ENCODE measurements around the gene BHLHE23. TPM values are rescaled to one million over a fixed set of nuclear protein-coding genes. Genes with fewer than 3 reads are reported as not detected.
A peak's percentile ranks its signal among the peaks of the same experiment; 100 is the strongest.

Gene BHLHE23
- total RNA-seq, 1 donor from 2014 or later: not detected

DNA sequence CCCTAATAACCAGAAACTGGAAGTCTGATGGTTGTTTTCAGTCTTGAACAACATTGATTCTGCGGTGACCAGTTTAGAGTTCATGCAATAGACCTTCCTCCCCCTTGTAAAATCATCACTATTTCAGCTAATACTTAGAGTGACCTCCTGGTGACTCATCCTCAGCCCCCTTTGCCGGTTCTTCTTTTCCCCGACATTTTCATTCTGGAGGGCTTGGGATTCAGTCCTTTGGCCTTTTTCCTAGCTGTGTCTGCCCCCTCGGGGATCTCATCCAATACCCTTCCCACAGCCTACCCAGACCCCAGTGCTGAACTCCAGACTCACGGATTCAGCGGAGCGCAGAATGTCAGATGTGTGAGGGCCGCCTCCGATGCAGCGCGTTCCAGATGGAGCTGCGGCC lies 7.5 kb upstream of the BHLHE23 start:
- Mint-ChIP-seq H3K4me3 (peak overlapping the region; percentile 76), H3K36me3 (peaks cover 5% of the 10 kb centered on the region), H3K27me3 (ENCODE audit: insufficient read depth, low read depth) (peaks cover 33% of the 10 kb centered on the region), H3K27ac (no peak overlapping the region), H3K9me3 (peaks cover 22% of the 10 kb centered on the region), H3K4me1 (peaks cover 26% of the 10 kb centered on the region)
- Histone ChIP-seq H2AFZ (replicated peaks) (peak overlapping the region; percentile 83), H3K4me1 (peaks cover 13% of the 10 kb centered on the region), H3K4me2 (peak overlapping the region; percentile 68), H3K9me3 (ENCODE audit: low read depth) (peaks cover 5% of the 10 kb centered on the region), H3K27ac (no peak overlapping the region), H3K9ac (no peak overlapping the region), H3K4me3 (peak overlapping the region; percentile 23), H3K36me3 (no peaks in the 10 kb centered on the region), H4K20me1 (ENCODE audit: low read depth) (no peaks in the 10 kb centered on the region), H3K27me3 (peaks cover 51% of the 10 kb centered on the region), H3K79me2 (ENCODE audit: low read depth) (no peaks in the 10 kb centered on the region), H3F3A (ENCODE audit: low read depth) (peaks cover 15% of the 10 kb centered on the region)
- TF ChIP-seq EZH2phosphoT487 (IDR thresholded peaks at IDR 0.05) (peak; percentile 48), EZH2 (IDR thresholded peaks at IDR 0.05) (no peak)
- DNase-seq (ENCODE audit: low spot score): no peak

DNA sequence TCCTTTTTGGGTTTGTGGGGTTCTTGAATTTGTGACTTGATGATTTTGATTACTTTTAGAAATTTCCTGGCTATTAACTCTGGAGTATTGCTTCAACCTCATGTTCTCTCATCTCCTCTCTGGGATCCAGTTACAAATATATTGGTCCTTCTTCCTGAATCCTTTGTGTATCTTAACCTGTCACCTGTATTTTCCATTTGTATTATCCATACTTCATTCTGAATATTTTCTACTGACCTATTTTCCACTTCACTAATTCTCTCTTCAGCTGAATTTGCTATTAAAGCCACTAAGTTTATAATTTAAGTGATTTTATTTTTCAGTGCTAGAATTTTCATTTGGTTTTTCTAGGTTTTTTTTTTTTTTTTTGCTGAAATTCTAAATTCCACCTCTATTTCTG lies 6.4 kb upstream of the BHLHE23 start:
- Histone ChIP-seq H3K4me1 (peaks cover 17% of the 10 kb centered on the region), H3K36me3 (no peaks in the 10 kb centered on the region), H3K4me3 (no peak overlapping the region), H3K27ac (no peak overlapping the region), H3K9me3 (ENCODE audit: low read depth) (peaks cover 5% of the 10 kb centered on the region), H3K27me3 (peaks cover 62% of the 10 kb centered on the region), H3K79me2 (ENCODE audit: low read depth) (no peaks in the 10 kb centered on the region), H3F3A (ENCODE audit: low read depth) (peaks cover 15% of the 10 kb centered on the region), H3K4me2 (no peak overlapping the region), H3K9ac (no peak overlapping the region), H4K20me1 (ENCODE audit: low read depth) (peaks cover 8% of the 10 kb centered on the region), H2AFZ (replicated peaks) (no peak overlapping the region)
- Mint-ChIP-seq H3K27ac (no peak overlapping the region), H3K27me3 (ENCODE audit: insufficient read depth, low read depth) (peaks cover 42% of the 10 kb centered on the region), H3K9me3 (peaks cover 21% of the 10 kb centered on the region), H3K4me3 (no peak overlapping the region), H3K4me1 (peaks cover 33% of the 10 kb centered on the region), H3K36me3 (peaks cover 5% of the 10 kb centered on the region)
- TF ChIP-seq EZH2 (IDR thresholded peaks at IDR 0.05): no peak
- no peak for TF ChIP-seq EZH2phosphoT487 (IDR thresholded peaks at IDR 0.05)
- TF ChIP-seq CTCF (IDR thresholded peaks at IDR 0.05): no peak
- no peak for DNase-seq (ENCODE audit: low spot score)

- H3K4me2 ChIP-seq: no peak overlapping the region
- H3K4me1 ChIP-seq: peaks cover 26% of the 10 kb centered on the region
- H3K27me3 Mint-ChIP-seq (ENCODE audit: insufficient read depth, low read depth): peaks cover 43% of the 10 kb centered on the region
- H3K9me3 ChIP-seq (ENCODE audit: low read depth): peaks cover 5% of the 10 kb centered on the region
- no peak overlapping the region for H3K9ac ChIP-seq
- H4K20me1 ChIP-seq (ENCODE audit: low read depth): peaks cover 22% of the 10 kb centered on the region
- H3K4me3 Mint-ChIP-seq: no peak overlapping the region
- no peak overlapping the region for H3K27ac Mint-ChIP-seq
- H3K36me3 ChIP-seq: no peaks in the 10 kb centered on the region
- no peak overlapping the region for H3K4me3 ChIP-seq
- no peak for DNase-seq (ENCODE audit: low spot score)
- peaks cover 21% of the 10 kb centered on the region for H3K9me3 Mint-ChIP-seq
- no peak overlapping the region for H3K27ac ChIP-seq
- H3K4me1 Mint-ChIP-seq: peaks cover 33% of the 10 kb centered on the region
- peaks cover 15% of the 10 kb centered on the region for H3F3A ChIP-seq (ENCODE audit: low read depth)
- no peaks in the 10 kb centered on the region for H3K79me2 ChIP-seq (ENCODE audit: low read depth)
- H3K36me3 Mint-ChIP-seq: peaks cover 5% of the 10 kb centered on the region
- peaks cover 76% of the 10 kb centered on the region for H3K27me3 ChIP-seq
- TF ChIP-seq CTCF (IDR thresholded peaks at IDR 0.05) (no peak), EZH2phosphoT487 (IDR thresholded peaks at IDR 0.05) (no peak), EZH2 (IDR thresholded peaks at IDR 0.05) (no peak)
- no peak overlapping the region for H2AFZ ChIP-seq (replicated peaks)
These were observed 5.0 kb upstream of the BHLHE23 start for GRCh38 chr20:63011798-63012197.

GRCh38 chr20:63009988-63010769 lies 3.4 kb upstream of the BHLHE23 start:
- Mint-ChIP-seq H3K27me3 (ENCODE audit: insufficient read depth, low read depth) (peaks cover 47% of the 10 kb centered on the region), H3K27ac (no peak overlapping the region), H3K9me3 (peaks cover 21% of the 10 kb centered on the region), H3K36me3 (peaks cover 5% of the 10 kb centered on the region), H3K4me3 (peak overlapping the region; percentile 68), H3K4me1 (peaks cover 23% of the 10 kb centered on the region)
- Histone ChIP-seq H3F3A (ENCODE audit: low read depth) (peaks cover 30% of the 10 kb centered on the region), H3K4me1 (peaks cover 21% of the 10 kb centered on the region), H4K20me1 (ENCODE audit: low read depth) (peaks cover 33% of the 10 kb centered on the region), H3K27me3 (peaks cover 92% of the 10 kb centered on the region), H3K4me2 (no peak overlapping the region), H3K4me3 (no peak overlapping the region), H3K79me2 (ENCODE audit: low read depth) (no peaks in the 10 kb centered on the region), H3K9me3 (ENCODE audit: low read depth) (peaks cover 5% of the 10 kb centered on the region), H3K36me3 (no peaks in the 10 kb centered on the region), H2AFZ (replicated peaks) (no peak overlapping the region), H3K9ac (no peak overlapping the region), H3K27ac (no peak overlapping the region)
- TF ChIP-seq CTCF (IDR thresholded peaks at IDR 0.05) (no peak), EZH2phosphoT487 (IDR thresholded peaks at IDR 0.05) (no peak), EZH2 (IDR thresholded peaks at IDR 0.05) (no peak)
- no peak for DNase-seq (ENCODE audit: low spot score)
